ENCODE data around the gene PROSER1.

PROSER1 gene

GRCh38 chr13:38981096-38981495 is 56.8 kb downstream of the PROSER1 start:
- in situ Hi-C loops (cut with HindIII; ENCODE audit: low pct_ligation_motif_present, low sequenced_read_pairs), result no loop called here
- H3K4me3 ChIP-seq (ENCODE audit: low read depth, low read length), result no peak overlapping the region
- no peaks in the 10 kb centered on the region for H3K27me3 ChIP-seq (replicated peaks)
- H3K27ac ChIP-seq, result no peak overlapping the region
- DNase-seq, result no peak
- no peak for TF ChIP-seq CTCF (IDR thresholded peaks at IDR 0.05; ENCODE audit: low read depth, low read length, missing control alignments)
- H3K36me3 ChIP-seq (replicated peaks), result no peaks in the 10 kb centered on the region

GRCh38 chr13:38980750-38981078 is 57.2 kb downstream of the PROSER1 start:
- no peak for TF ChIP-seq CTCF (IDR thresholded peaks at IDR 0.05; ENCODE audit: low read depth, low read length, missing control alignments)
- no peaks in the 10 kb centered on the region for H3K27me3 ChIP-seq (replicated peaks)
- no peaks in the 10 kb centered on the region for H3K36me3 ChIP-seq (replicated peaks)
- no peak overlapping the region for H3K27ac ChIP-seq
- no peak overlapping the region for H3K4me3 ChIP-seq (ENCODE audit: low read depth, low read length)
- no peak for DNase-seq
- in situ Hi-C loops (cut with HindIII; ENCODE audit: low pct_ligation_motif_present, low sequenced_read_pairs), result no loop called here

- in situ Hi-C loops (cut with HindIII; ENCODE audit: low pct_ligation_motif_present, low sequenced_read_pairs), result no loop called here
- no peak overlapping the region for H3K4me3 ChIP-seq (ENCODE audit: low read depth, low read length)
- no peak overlapping the region for H3K27ac ChIP-seq
- H3K36me3 ChIP-seq (replicated peaks), result no peaks in the 10 kb centered on the region
- H3K27me3 ChIP-seq (replicated peaks), result no peaks in the 10 kb centered on the region
- no peak for TF ChIP-seq CTCF (IDR thresholded peaks at IDR 0.05; ENCODE audit: low read depth, low read length, missing control alignments)
- no peak for DNase-seq
These were observed 57.8 kb downstream of the PROSER1 start for GRCh38 chr13:38979891-38980749.

GRCh38 chr13:38970380-38971051 is 67.4 kb downstream of the PROSER1 start:
- DNase-seq, result no peak
- Histone ChIP-seq H3K36me3 (replicated peaks) (no peaks in the 10 kb centered on the region), H3K27me3 (replicated peaks) (no peaks in the 10 kb centered on the region), H3K27ac (no peak overlapping the region), H3K4me3 (ENCODE audit: low read depth, low read length) (no peak overlapping the region)
- in situ Hi-C loops (cut with HindIII; ENCODE audit: low pct_ligation_motif_present, low sequenced_read_pairs), result no loop called here
- no peak for TF ChIP-seq CTCF (IDR thresholded peaks at IDR 0.05; ENCODE audit: low read depth, low read length, missing control alignments)

- H3K36me3 ChIP-seq (replicated peaks), result no peaks in the 10 kb centered on the region
- DNase-seq, result no peak
- no peak overlapping the region for H3K4me3 ChIP-seq (ENCODE audit: low read depth, low read length)
- in situ Hi-C loops (cut with HindIII; ENCODE audit: low pct_ligation_motif_present, low sequenced_read_pairs), result no loop called here
- no peak overlapping the region for H3K27ac ChIP-seq
- no peaks in the 10 kb centered on the region for H3K27me3 ChIP-seq (replicated peaks)
- no peak for TF ChIP-seq CTCF (IDR thresholded peaks at IDR 0.05; ENCODE audit: low read depth, low read length, missing control alignments)
These were observed 68.7 kb downstream of the PROSER1 start for GRCh38 chr13:38969187-38969586.

Data from brain microvascular endothelial cell (primary cell).